ENCODE data around the gene CYP27C1. TPM values are rescaled to one million over a fixed set of nuclear protein-coding genes. Genes with fewer than 3 reads are reported as not detected.
"Not testable (repeated sequence)": the region's sequence is repeated elsewhere in the genome, so short reads cannot be mapped to it uniquely, and the experiment has no call there.

CYP27C1 gene
- total RNA-seq, 2 donors from 2014 or later: 0.52 TPM; not detected in 1

DNA sequence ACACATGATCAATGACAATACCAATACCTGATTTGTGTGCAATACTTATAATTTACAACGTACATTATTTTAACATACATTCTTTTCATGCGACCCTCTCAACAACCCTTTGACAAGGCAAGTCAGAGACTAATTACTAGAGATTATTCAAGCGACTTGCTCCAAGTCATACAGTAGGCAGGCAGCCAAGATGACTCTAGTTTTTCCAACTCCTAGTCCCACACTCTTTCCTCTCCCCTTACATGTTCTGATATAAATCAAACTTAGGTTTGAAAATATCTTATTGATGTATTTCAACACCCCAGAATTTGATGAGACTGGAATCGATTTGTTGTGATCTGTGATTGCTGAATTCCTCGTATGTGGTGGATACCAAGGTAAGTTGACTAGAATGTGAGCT lies 8.0 kb upstream of the CYP27C1 start:
- DNase-seq (no peak), ATAC-seq (no peak)
- TF ChIP-seq CTCF (IDR thresholded peaks at IDR 0.05) (no peak), POLR2A (IDR thresholded peaks at IDR 0.05) (no peak)
- no peaks in the 10 kb centered on the region for H3K36me3 ChIP-seq (replicated peaks in 1 of 2; ENCODE audit: insufficient read depth in 1 of 2, low read depth in 2 of 2)
- no peaks in the 10 kb centered on the region for H3K27me3 ChIP-seq
- H3K4me1 ChIP-seq: peaks cover 9% of the 10 kb centered on the region
- H3K27ac ChIP-seq: no peak overlapping the region
- 66 to 68% methylated on average over 5 of the region's 5 CpGs for WGBS, 2 donors
- H3K9me3 ChIP-seq: no peaks in the 10 kb centered on the region
- intact Hi-C loops (cut with DNase I): no loop called here
- no peak overlapping the region for H3K4me3 ChIP-seq

- intact Hi-C loops (cut with DNase I); H3K27ac ChIP-seq: not testable (repeated sequence)
Measured at GRCh38 chr2:127227264-127227660, 7.2 kb upstream of the CYP27C1 start.

DNA sequence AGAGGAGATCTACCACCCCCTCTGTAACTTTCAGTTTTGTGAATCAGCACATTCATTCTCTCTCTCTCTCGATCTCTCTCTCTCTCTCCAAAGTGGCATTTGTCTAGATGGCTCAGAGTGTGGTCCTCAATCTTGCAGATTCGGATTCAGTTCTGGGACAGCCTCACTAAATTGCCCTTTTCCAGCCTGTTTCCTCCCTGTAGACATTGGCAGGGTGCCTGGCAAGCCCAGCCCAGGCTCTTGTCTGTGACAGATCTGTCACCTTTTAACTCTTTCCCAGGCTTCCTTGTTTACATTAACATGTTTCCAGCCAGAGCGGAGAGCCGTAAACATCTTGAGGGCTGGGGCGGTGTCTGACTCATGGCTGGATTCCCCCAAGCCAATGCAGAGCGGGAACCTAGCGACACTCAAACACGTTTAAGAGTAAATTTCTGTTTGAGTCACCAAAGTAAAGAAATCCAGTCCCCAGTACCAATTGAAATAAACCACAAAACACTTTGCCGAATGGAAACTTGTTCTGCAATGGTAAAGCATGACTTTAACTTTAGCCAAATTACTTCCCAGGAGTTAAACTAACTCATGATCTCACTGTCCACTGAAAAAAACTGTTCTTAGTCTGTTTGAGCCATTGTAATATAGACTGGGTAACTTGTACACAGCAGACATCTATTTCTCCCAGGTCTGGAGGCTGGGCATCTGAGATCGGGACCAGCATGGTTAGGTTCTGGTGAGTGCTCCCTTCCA lies 6.6 kb upstream of the CYP27C1 start:
- peak; percentile 56 for ATAC-seq
- H3K27me3 ChIP-seq: no peaks in the 10 kb centered on the region
- no peaks in the 10 kb centered on the region for H3K36me3 ChIP-seq (replicated peaks in 1 of 2; ENCODE audit: insufficient read depth in 1 of 2, low read depth in 2 of 2)
- no peaks in the 10 kb centered on the region for H3K9me3 ChIP-seq
- DNase-seq: peak; percentile 46 to 61 (median 54)
- intact Hi-C loops (cut with DNase I): no loop called here
- H3K4me3 ChIP-seq: no peak overlapping the region
- 23 to 24% methylated on average over 10 of the region's 10 CpGs for WGBS, 2 donors
- TF ChIP-seq POLR2A (IDR thresholded peaks at IDR 0.05): no peak
- no peak for TF ChIP-seq CTCF (IDR thresholded peaks at IDR 0.05)
- no peak overlapping the region for H3K27ac ChIP-seq
- H3K4me1 ChIP-seq: peaks cover 9% of the 10 kb centered on the region

More at GRCh38 chr2:127227264-127227660, 7.2 kb upstream of the CYP27C1 start:
- not testable (repeated sequence) for H3K4me1 ChIP-seq; ATAC-seq; H3K36me3 ChIP-seq (replicated peaks in 1 of 2; ENCODE audit: insufficient read depth in 1 of 2, low read depth in 2 of 2); H3K27me3 ChIP-seq; DNase-seq; H3K9me3 ChIP-seq; H3K4me3 ChIP-seq
- 96 to 97% methylated on average over 5 of the region's 5 CpGs for WGBS, 2 donors

DNA sequence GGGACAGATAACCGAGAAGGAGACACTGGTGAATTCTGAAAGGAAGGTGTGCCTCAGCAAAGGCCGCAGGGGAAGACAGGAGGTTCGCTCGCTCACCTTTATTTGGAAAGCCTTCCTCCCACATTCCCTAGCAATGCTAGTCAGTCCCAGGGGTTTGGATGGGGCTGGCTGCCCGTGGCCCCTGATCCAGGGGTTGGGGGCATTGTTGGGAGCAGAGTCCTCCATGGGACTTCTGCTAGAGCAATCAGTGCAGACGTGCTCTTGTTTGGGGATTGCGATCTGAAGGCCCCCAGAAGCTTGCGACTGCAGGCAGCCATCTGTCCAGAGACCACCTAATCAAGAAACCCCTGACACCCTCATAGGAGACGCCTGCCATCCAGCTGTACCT lies 6.0 kb upstream of the CYP27C1 start:
- H3K4me3 ChIP-seq: no peak overlapping the region
- DNase-seq: no peak
- H3K36me3 ChIP-seq (replicated peaks in 1 of 2; ENCODE audit: insufficient read depth in 1 of 2, low read depth in 2 of 2): no peaks in the 10 kb centered on the region
- ATAC-seq: no peak
- no peaks in the 10 kb centered on the region for H3K27me3 ChIP-seq
- TF ChIP-seq CTCF (IDR thresholded peaks at IDR 0.05) (no peak), POLR2A (IDR thresholded peaks at IDR 0.05) (no peak)
- peaks cover 9% of the 10 kb centered on the region for H3K4me1 ChIP-seq
- intact Hi-C loops (cut with DNase I): no loop called here
- H3K27ac ChIP-seq: no peak overlapping the region
- H3K9me3 ChIP-seq: no peaks in the 10 kb centered on the region
- 54 to 62% methylated on average over 5 to 9 of the region's 9 CpGs for WGBS, 2 donors

DNA sequence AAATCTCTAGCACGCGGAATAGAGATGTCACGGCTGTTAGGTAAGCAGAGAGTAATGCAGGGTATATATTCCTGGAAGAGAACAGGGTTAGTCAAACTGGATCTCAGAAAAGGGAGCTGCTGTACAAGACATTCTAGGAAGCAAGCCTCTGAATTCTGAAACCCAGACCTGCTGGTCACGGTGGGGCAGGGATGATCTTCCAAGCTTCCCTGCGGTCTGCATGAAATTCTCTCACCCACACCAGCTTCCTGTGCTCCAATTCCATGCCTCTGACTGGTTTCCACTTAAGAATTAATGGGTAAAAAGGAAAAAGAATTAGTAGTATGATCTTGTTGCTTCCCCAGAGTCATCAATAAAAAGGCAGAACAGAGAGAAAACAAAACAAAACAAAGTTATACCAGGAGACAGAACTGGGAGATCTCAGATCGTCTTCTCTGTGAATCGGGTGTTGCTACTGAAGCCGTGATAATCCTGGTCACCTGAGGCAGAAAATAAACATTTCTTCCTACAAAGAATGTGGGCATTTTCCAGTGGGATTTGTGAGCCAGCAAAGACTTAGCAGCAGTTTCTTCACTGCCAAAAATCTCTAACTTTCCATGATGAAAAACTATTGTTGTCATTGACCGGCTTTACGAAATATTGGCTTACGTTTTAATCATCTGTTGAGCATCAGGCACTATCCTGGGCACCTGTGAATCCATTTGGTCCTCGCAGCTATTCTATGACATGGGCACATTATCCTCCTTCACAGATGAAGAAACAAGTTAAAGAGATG lies 5.3 kb upstream of the CYP27C1 start:
- Histone ChIP-seq H3K36me3 (replicated peaks in 1 of 2; ENCODE audit: insufficient read depth in 1 of 2, low read depth in 2 of 2) (no peaks in the 10 kb centered on the region), H3K4me1 (peaks cover 13% of the 10 kb centered on the region), H3K27me3 (no peaks in the 10 kb centered on the region), H3K27ac (no peak overlapping the region), H3K4me3 (no peak overlapping the region), H3K9me3 (no peaks in the 10 kb centered on the region)
- intact Hi-C loops (cut with DNase I): no loop called here
- ATAC-seq (no peak), DNase-seq (no peak)
- 56 to 64% methylated on average over 12 of the region's 12 CpGs for WGBS, 2 donors
- TF ChIP-seq POLR2A (IDR thresholded peaks at IDR 0.05) (no peak), CTCF (IDR thresholded peaks at IDR 0.05) (no peak)

DNA sequence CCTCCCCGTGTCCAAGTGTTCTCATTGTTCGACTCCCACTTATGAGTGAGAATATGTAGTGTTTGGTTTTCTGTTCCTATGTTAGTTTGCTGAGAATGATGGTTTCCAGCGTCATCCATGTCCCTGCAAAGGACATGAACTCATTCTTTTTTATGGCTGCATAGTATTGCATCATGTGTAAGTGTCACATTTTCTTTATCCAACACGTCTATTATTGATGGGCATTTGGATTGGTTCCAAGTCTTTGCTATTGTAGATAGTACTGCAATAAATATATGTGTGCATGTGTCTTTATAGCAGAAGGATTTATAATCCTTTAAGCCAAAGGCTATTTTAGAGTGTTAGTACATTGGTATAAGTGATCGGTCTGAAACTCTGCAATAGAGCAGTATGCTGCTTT lies 4.0 kb upstream of the CYP27C1 start:
- ATAC-seq; DNase-seq; H3K27me3 ChIP-seq; H3K4me3 ChIP-seq; H3K36me3 ChIP-seq (replicated peaks in 1 of 2; ENCODE audit: insufficient read depth in 1 of 2, low read depth in 2 of 2); H3K27ac ChIP-seq; intact Hi-C loops (cut with DNase I); H3K9me3 ChIP-seq: not testable (repeated sequence)
- peaks cover 24% of the 10 kb centered on the region for H3K4me1 ChIP-seq
- WGBS, 2 donors: 60 to 66% methylated on average over 5 of the region's 5 CpGs
